K562 (cell line): ENCODE data around the gene PCBP3. TPM values are rescaled to one million over a fixed set of nuclear protein-coding genes. Genes with fewer than 3 reads are reported as not detected.

Experiments
- ATAC-seq: fragments of 200-7000 bp; cut with Tn5 transposase; 3 replicates; pipeline ENCODE4 v1.9.1; 2020; ENCODE audit warnings: moderate library complexity
- BruUV-seq: library from RNA; stranded (reverse); fragments of 400-500 nt; replicated peaks from 2 replicates; lab custom pipeline; 2021; lab: Mats Ljungman, UMichigan
- CTCF ChIA-PET: fragments of 300-600 bp; formaldehyde crosslinking; extraction: SDS; loops from one replicate; lab custom pipeline; 2021; ENCODE audit warnings: low intra/inter-chr PET ratio; lab: Yijun Ruan, JAX
- POLR2A ChIA-PET: fragments of 300-600, 350-650 bp; sonication (Branson Sonifier 250); formaldehyde crosslinking; extraction: SDS; loops from one replicate; lab custom pipeline; 2021; ENCODE audit warnings: antibody characterized with exemption, inconsistent platforms; lab: Yijun Ruan, JAX
- DNase-seq, 4 experiments: peaks; one replicate each; pipeline versions ENCODE4 v3.0.0 to v3.0.0-alpha.2; 2011 to 2018; ENCODE audit warnings: low spot score in 3 of 4, mixed read lengths in 3 of 4; ENCODE audit errors: extremely low read depth in 1 of 4
- FAIRE-seq: peaks from 2 replicates; lab custom pipeline; 2011; peaks lifted over from hg19 to GRCh38; lab: Jason Lieb, UNC
- H2AFZ ChIP-seq: 2 replicates; pipeline ENCODE4 v1.6.0; 2011; ENCODE audit warnings: low read depth, low read length, control low read depth, inconsistent platforms
- H3K27ac ChIP-seq: fragments of 200-600 bp; 3 replicates; pipeline ENCODE4 v1.8.0; 2011; ENCODE audit warnings: low read depth, mild to moderate bottlenecking, control low read depth, inconsistent platforms, low read length, moderate library complexity, mixed read lengths; ENCODE audit errors: extremely low read depth
- H3K27me3 ChIP-seq, 2 experiments: fragments of 300-600 bp in 1 of 2; 2 replicates in 1 of 2; 3 replicates in 1 of 2; pipeline versions ENCODE4 v1.6.0 to v1.8.0; 2011; ENCODE audit warnings: inconsistent platforms in 2 of 2, low read length in 2 of 2, mild to moderate bottlenecking in 1 of 2, mixed read lengths in 1 of 2, moderate library complexity in 1 of 2; ENCODE audit not compliant: control insufficient read depth in 2 of 2, insufficient read depth in 2 of 2
- H3K36me3 ChIP-seq: fragments of 300-600 bp; 3 replicates; pipeline ENCODE4 v1.8.0; 2011; ENCODE audit warnings: mild to moderate bottlenecking, low read length, inconsistent platforms; ENCODE audit not compliant: control insufficient read depth, insufficient read depth
- H3K4me1 ChIP-seq, 2 experiments: fragments of 200-600 bp in 1 of 2; replicated peaks in 1 of 2; 2 replicates in 1 of 2; 3 replicates in 1 of 2; pipeline versions ENCODE4 v1.5.1 to v1.8.0; 2011; ENCODE audit warnings: inconsistent platforms in 2 of 2, low read length in 2 of 2, mild to moderate bottlenecking in 1 of 2, mixed read lengths in 1 of 2, moderate library complexity in 1 of 2; ENCODE audit not compliant: control insufficient read depth in 2 of 2, insufficient read depth in 2 of 2
- H3K4me2 ChIP-seq: 2 replicates; pipeline ENCODE4 v1.6.1; 2011; ENCODE audit warnings: low read length, control low read depth, inconsistent platforms, mixed read lengths; ENCODE audit not compliant: insufficient read depth
- H3K4me3 ChIP-seq: fragments of 200-600 bp; sonication (generic), shearing (Covaris generic); 2 replicates; pipeline ENCODE4 v1.5.1; 2016; ENCODE audit warnings: control low read depth, inconsistent platforms
- H3K79me2 ChIP-seq: fragments of 200-600 bp; 3 replicates; pipeline ENCODE4 v1.8.0; 2011; ENCODE audit warnings: low read length, inconsistent platforms; ENCODE audit not compliant: control insufficient read depth, insufficient read depth
- H3K9ac ChIP-seq, 2 experiments: 2 replicates each; pipeline versions ENCODE4 v1.6.0 to v1.6.1; 2011; ENCODE audit warnings: low read depth in 2 of 2, low read length in 2 of 2, control low read depth in 1 of 2, inconsistent platforms in 1 of 2, mild to moderate bottlenecking in 1 of 2, mixed read lengths in 1 of 2; ENCODE audit not compliant: insufficient read depth in 1 of 2
- H3K9me1 ChIP-seq: one replicate; pipeline ENCODE4 v1.6.0; 2011; ENCODE audit warnings: inconsistent platforms, mild to moderate bottlenecking, low read length, moderate library complexity; ENCODE audit not compliant: control insufficient read depth, insufficient read depth
- H3K9me3 ChIP-seq: replicated peaks from 2 replicates; pipeline ENCODE4 v1.5.1; 2011; ENCODE audit warnings: low read depth, low read length, inconsistent platforms; ENCODE audit not compliant: control insufficient read depth, insufficient read depth
- H4K20me1 ChIP-seq: replicated peaks from 2 replicates; pipeline ENCODE4 v1.6.1; 2011; ENCODE audit warnings: low read length, inconsistent platforms, mixed read lengths; ENCODE audit not compliant: control insufficient read depth, insufficient read depth
- ZFP36 ChIP-seq: fragments of 150-350 bp; IDR thresholded peaks from 2 replicates; pipeline ENCODE4 v1.6.1; 2018; ENCODE audit warnings: low read length, low read depth; ENCODE audit not compliant: partially characterized antibody
- WGBS: fragments of 100-300 bp; shearing (Covaris generic); methylation state at CpG from one replicate; pipeline ENCODE4 v1.1.6; 2016; ENCODE audit warnings: low coverage, mixed read lengths; ENCODE audit not compliant: insufficient coverage; ENCODE audit errors: missing lambda C conversion rate; 5-methylcytosine and 5-hydroxymethylcytosine counted together
- in situ Hi-C: fragments of 300-500 bp; cut with MboI; formaldehyde crosslinking; loops from 4 replicates; pipeline ENCODE4 v1.15.0; 2018; ENCODE audit warnings: inconsistent platforms, mixed read lengths
- intact Hi-C: fragments of 100-400 bp; cut with micrococcal nuclease; formaldehyde crosslinking; loops from 2 replicates; pipeline ENCODE4 v1.14.2; 2022
- polyA plus RNA-seq, 8 experiments: library from polyadenylated mRNA; depleted of rRNA in 4 of 8; stranded (reverse) in 5 of 8; unstranded in 3 of 8; fragments of >200 nt; fragmentation: Nextera tagmentation in 2 of 8; fragmentation: Illumina TruSeq in 1 of 8; extraction: Ambion mirVana in 2 of 8; extraction: Trizol in 1 of 8; gene quantifications; 2 replicates each; pipeline versions ENCODE4 v1.2.1 to v1.2.3, GENCODE V29; 2011 to 2014; ENCODE audit warnings: inconsistent platforms in 1 of 8, missing spikeins in 1 of 8
- total RNA-seq, 7 experiments: library from RNA; depleted of rRNA in 6 of 7; stranded (reverse); fragments of >200 nt in 6 of 7; fragmentation: Illumina TruSeq in 2 of 7; extraction: Trizol in 2 of 7; gene quantifications; 2 replicates each; pipeline versions ENCODE4 v1.2.1 to v1.2.3, GENCODE V29; 2011 to 2021; ENCODE audit warnings: low replicate concordance in 1 of 7
- TF ChIP-seq, protein P1 (sequence below): fragments of 250-450 bp; sonication (Bioruptor Pico); IDR thresholded peaks from 2 replicates; pipeline ENCODE4 v1.5.0; 2020; ENCODE audit warnings: mild to moderate bottlenecking, borderline replicate concordance
- TF ChIP-seq, protein P2 (sequence below): fragments of 250-450 bp; sonication (Bioruptor Pico); IDR thresholded peaks from 2 replicates; pipeline ENCODE4 v1.5.0; 2021

Gene PCBP3
- total and polyA plus RNA-seq, 9 of the 15 experiments (the other 6 are each of a cell fraction or from before 2014, with no cell fraction given): 0.18 TPM; not detected in 8

DNA sequence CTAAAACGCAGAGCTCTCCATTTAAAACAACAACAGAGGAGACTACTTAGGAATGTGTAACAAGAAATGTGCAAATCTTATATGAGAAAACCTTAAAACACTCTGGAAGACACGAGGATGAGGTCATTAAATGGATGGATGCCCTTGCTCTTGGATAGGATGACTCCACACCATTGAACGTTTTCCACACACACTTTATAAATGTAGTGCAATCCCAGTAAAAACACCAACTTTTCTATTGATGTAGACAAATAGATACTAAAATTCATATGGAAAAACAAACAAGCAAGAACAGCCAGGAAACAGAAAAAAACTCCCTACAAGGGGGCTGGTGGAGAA, 319.7 kb downstream of the PCBP3 start (continued):
- TF ChIP-seq, protein P1, sequence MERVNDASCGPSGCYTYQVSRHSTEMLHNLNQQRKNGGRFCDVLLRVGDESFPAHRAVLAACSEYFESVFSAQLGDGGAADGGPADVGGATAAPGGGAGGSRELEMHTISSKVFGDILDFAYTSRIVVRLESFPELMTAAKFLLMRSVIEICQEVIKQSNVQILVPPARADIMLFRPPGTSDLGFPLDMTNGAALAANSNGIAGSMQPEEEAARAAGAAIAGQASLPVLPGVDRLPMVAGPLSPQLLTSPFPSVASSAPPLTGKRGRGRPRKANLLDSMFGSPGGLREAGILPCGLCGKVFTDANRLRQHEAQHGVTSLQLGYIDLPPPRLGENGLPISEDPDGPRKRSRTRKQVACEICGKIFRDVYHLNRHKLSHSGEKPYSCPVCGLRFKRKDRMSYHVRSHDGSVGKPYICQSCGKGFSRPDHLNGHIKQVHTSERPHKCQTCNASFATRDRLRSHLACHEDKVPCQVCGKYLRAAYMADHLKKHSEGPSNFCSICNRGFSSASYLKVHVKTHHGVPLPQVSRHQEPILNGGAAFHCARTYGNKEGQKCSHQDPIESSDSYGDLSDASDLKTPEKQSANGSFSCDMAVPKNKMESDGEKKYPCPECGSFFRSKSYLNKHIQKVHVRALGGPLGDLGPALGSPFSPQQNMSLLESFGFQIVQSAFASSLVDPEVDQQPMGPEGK: no peak
- no peak for TF ChIP-seq ZFP36

DNA sequence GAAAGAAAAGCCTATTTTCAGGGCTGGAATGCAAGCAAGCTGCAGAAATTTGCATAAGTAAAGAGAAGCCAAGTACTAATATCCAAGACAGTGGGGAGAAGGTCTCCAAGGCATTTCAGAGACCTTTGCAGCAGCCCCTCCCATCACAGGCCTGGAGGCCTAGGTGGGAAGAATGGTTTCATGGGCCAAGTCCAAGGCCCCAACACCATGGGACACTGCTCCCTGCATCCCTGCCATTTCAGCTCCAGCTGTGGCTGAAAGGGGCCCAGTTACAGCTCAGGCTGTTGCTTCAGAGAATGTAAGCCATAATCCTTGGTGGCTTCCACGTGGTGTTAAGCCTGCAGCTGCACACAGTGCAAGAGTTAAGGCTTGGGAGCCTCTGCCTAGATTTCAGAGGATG, 321.1 kb downstream of the PCBP3 start:
- Histone ChIP-seq H3K27ac (no peak overlapping the region), H3K36me3 (no peaks in the 10 kb centered on the region), H2AFZ (no peak overlapping the region), H3K4me2 (no peak overlapping the region), H3K9me1 (no peaks in the 10 kb centered on the region), H3K9me3 (no peaks in the 10 kb centered on the region), H3K4me3 (no peak overlapping the region), H3K27me3 (peaks cover 7 to 14% of the 10 kb centered on the region in 2 experiments; a peak in 2 of 5 replicates), H3K79me2 (no peaks in the 10 kb centered on the region), H3K9ac (no peak overlapping the region), H3K4me1 (no peaks in the 10 kb centered on the region), H4K20me1 (no peaks in the 10 kb centered on the region)
- in situ Hi-C loops (no loop called here), intact Hi-C loops (no loop called here)
- 0% methylated on average over 1 of the region's 1 CpG for WGBS
- peak; percentile 51 for TF ChIP-seq ZFP36
- TF ChIP-seq, protein P2, sequence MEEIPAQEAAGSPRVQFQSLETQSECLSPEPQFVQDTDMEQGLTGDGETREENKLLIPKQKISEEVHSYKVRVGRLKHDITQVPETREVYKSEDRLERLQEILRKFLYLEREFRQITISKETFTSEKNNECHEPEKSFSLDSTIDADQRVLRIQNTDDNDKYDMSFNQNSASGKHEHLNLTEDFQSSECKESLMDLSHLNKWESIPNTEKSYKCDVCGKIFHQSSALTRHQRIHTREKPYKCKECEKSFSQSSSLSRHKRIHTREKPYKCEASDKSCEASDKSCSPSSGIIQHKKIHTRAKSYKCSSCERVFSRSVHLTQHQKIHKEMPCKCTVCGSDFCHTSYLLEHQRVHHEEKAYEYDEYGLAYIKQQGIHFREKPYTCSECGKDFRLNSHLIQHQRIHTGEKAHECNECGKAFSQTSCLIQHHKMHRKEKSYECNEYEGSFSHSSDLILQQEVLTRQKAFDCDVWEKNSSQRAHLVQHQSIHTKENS (CRISPR knock-in tag): no peak
- CTCF ChIA-PET: no interaction called here
- FAIRE-seq (no peak), ATAC-seq (no peak), DNase-seq (no peak)
- BruUV-seq: no TSS peak
- POLR2A ChIA-PET: interaction anchor here (0.7 kb wide), 1 partner anchor 103 kb away, joined by 5 read pairs; no protein-coding TSS in a partner anchor
